ENCODE measurements around the gene CBLN3. TPM values are rescaled to one million over a fixed set of nuclear protein-coding genes. Genes with fewer than 3 reads are reported as not detected.
A peak's percentile ranks its signal among the peaks of the same experiment; 100 is the strongest.

The CBLN3 gene
- total RNA-seq, 1 donor from 2014 or later = 1.8 TPM

GRCh38 chr14:24439257-24439656 is 9.8 kb upstream of the CBLN3 start:
- peak; percentile 20 for DNase-seq

DNA sequence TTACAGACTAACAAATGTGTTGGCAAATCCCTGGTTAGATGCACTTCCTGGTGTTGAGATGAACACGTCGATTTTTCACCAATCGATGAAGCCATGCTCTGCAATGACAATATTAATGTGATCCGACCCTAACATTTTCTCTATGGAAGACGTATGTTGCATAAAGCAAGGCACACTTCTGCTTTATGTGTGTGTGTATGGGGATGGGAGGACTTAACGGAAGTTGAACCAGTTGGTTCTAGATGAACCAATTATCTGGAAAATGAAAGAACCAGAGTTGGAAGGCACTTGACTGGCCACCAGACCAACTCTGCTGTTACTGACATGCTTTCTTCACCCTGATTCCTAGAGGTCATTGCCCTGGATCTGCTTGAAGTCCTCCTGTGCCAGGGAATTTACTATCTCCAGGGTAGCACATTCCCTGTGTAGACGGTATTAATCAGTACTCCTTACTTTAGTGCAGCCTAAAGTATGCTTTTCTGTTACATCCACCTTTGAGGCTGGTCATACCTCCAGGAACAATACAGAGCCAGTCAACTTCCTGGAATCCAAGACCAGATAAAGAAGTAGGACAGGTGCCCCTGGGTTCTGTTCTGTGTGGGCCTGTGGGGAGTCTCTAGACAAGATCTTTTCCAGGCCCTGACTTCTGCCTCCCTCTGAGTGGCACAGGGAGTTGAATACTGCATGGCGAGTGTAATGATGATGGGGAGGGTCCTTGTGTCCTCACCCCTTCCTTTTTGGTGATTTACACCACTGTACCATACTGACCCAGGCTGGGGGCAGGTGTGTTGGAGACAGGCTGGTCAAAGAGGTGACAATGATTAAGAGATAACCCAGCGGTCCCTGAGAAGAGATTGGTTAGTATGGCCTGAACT is 9.0 kb upstream of the CBLN3 start:
- no peak for DNase-seq

- no peak for DNase-seq
These were observed 8.2 kb upstream of the CBLN3 start for GRCh38 chr14:24437736-24438067.

GRCh38 chr14:24437020-24437735 is 7.7 kb upstream of the CBLN3 start:
- DNase-seq = no peak

DNA sequence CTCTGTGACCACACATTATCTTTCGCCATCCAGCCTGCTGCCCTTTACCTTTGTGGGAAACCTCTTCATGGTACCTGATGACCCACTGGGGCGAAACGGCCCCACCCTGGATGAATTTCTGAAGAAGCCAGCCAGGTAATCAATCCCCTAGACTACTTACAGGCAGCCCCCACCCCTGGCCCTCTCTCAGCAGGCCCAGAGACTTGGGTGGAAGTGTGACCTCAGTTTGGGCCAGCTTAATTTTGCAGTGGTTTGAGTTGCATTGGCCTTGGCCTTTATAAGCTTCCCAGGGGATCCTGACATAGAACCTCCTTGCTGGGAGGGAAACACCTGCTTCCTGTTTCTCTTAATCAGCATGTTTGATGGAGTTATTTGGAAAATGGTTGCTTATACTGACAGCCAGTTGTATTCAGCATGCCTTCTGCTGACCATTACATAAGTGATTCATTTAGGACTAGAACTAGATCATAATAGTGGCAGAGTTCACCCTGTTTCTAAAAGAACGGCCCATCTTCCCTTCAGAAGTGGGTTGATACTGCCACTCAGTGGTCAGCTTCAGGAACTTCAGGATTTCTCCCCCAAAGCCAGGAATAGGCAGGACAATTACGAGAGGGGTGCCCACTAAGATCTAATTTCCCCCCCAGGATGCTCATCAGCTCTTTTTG is 7.0 kb upstream of the CBLN3 start:
- peak; percentile 83 for DNase-seq

DNA sequence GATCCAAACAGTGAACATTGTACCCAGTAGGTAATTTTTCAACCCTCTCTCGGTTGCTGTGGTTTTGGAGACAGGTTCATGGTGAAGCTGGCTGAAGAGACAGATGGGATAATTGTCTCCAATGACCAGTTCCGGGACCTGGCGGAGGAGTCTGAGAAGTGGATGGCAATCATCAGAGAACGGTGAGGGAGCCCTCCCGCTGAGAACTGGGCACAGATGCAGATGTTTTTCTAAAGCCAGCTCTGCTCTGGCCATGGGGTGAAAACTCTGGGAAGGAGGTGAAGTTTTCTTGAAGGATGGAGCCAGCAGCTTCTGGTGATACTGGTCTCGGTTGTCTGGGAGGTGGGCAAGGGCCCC is 6.5 kb upstream of the CBLN3 start:
- DNase-seq = no peak

GRCh38 chr14:24435192-24435810 is 5.8 kb upstream of the CBLN3 start:
- DNase-seq = no peak

- no peak for DNase-seq
These were observed 5.2 kb upstream of the CBLN3 start for GRCh38 chr14:24434676-24435075.

DNA sequence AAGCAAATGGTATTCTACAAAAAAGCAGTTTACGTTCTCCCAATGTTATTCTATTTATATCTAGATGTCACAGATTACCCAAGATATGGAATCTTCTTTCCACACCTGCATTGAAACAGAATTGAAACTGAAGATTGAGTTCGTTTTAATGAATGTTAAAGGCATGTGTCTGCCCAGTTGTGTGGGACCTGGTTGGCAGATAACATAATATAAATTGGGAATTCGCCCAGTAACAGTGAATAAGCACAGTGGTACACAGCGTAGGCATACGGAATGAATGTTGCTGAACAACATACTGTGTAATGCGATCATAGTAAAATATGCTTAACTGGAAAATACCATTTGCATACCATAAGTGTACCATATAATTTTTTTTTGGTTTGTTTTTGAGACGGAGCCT is 4.6 kb upstream of the CBLN3 start:
- no peak for DNase-seq

DNA sequence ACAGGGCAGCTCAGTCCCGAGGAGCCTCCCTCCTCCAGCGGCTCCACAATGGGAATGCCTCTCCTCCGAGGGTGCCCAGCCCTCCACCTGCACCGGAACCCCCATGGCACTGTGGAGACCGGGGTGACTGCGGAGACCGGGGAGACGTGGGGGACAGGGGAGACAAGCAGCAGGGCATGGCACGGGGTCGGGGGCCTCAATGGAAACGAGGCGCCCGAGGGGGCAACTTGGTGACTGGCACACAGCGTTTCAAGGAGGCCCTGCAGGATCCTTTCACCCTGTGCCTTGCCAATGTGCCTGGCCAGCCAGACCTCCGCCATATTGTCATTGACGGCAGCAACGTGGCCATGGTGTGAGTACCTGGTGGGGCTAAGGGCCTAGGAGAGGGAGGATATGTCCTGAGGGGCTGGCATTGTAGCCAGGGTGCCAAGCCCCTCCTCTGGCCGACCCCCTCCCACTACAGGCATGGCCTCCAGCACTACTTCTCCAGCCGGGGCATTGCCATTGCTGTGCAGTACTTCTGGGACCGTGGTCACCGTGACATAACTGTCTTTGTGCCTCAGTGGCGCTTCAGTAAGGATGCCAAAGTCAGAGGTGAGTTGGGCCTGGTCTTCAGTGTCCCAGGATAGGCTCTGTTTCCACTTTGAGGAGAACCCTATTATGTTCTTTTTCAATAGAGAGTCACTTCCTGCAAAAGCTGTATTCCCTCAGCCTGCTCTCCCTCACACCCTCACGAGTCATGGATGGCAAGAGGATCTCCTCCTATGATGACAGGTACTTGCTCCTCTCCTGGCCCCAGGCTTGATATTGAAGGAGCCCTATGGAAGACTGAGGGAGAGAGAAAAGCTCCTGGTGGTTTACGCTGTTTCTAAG is 3.0 kb upstream of the CBLN3 start:
- DNase-seq = no peak

- peak; percentile 82 for DNase-seq
These were observed 2.2 kb upstream of the CBLN3 start for GRCh38 chr14:24431569-24432258.

DNA sequence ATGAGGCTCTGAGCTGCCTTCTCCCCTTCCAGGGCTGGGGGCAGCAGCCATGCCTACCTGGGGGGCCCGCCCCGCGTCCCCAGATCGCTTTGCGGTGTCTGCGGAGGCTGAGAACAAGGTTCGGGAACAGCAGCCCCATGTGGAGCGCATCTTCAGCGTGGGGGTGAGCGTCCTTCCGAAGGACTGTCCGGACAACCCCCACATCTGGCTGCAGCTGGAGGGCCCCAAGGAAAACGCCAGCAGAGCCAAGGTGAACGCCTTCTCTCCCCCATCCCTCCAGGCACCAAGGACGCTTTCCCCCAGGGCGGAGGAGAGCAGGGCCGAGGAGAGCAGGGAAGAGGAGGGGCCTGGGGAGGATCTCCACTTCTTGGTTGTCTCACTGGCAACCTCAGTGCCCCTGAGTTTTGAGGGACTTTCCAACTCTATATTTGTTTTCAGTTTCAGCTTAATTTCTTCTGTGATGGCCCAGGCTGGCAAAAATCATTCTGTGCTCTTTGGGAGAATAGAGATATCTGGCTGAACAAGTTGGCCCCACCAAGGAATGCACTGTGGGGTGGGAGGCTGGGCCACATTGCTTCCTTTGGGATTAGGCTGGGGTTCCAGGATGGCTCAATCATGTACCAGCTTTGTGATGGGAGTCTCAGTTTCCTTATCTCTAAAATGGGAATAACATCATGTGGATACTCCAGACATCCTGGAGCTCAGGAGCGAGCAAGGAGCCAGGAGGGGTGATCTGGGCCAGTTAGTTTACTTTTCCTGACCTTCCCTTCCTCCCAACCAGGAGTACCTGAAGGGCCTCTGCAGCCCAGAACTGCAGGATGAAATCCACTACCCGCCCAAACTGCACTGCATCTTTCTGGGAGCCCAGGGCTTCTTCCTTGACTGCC is 1.5 kb upstream of the CBLN3 start:
- DNase-seq = no peak

DNA sequence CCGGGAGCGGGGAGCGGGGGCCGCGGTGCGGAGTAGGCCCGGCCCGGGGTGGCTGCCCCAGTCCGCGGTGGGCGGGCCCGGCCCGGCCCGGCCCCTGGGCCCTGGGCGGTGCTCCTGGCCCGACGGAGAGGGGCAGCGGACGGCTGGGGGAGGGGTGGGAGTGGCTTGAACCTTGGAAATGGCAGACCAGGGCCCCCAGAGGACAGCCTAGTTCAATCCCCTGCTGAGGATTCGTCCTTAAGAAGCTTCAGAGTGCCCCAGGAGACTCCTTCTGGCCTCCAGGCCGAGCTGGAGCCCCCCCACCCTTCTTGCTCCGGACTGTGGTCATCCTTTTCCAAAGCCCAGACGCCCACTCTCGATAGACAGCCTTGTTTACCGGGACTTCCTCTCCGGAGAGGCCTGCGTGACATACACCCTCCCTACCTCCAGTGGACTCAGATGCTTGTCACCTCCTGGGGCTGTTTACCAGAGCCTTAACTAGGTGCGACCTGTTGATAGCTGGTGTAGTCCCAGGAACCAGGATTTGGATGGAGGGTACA is 744 bp upstream of the CBLN3 start:
- peak; percentile 55 for DNase-seq

- no peak for DNase-seq
These were observed 657 bp downstream of the CBLN3 start for GRCh38 chr14:24428628-24429394.

DNA sequence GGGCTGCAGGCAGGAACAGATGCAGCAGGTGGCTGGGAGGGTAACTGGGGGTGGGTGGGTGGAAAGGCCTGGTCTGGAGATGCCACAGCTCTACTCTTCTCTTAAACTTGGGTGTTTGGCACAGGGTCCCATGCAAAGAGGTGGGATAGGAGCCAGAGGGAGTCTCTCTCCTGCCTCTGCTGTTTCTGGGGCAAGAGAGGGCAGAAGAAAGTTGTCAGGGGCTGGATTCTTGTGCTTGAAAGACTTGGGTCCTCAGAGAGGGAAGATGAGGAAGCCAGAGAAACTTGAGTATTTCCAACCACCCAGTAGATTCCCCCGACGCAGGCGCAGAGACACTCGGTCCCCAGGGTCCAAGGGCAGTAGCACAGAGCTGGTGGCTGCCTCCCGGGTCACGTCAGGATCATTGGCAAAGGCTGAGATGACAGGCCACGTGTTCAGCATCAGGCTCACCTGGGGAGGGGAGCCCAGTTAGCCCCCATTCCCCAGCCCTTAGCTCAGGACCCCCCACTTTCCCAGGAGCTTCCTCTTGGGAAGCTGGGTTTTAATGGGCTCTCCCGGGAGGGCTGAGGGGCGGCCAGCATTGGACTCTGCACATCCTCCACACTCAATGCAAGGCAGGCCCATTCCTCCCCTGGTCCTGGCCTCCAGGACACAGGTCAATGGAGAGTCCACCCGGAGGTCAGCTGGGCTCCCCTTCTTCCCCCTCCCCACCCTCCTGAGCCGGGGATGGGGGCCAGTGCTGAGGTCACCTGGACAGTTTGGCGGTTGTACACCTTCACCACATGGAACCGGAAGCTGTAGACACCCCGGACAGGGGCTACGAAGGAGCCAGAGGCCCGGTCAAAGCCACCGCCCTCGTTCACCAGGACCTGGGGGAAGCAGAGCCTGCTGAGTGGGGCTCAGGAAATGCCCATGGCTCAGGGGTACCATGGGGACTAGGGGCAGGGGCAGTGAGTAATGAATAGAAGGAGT is 1.6 kb downstream of the CBLN3 start:
- no peak for DNase-seq

DNA sequence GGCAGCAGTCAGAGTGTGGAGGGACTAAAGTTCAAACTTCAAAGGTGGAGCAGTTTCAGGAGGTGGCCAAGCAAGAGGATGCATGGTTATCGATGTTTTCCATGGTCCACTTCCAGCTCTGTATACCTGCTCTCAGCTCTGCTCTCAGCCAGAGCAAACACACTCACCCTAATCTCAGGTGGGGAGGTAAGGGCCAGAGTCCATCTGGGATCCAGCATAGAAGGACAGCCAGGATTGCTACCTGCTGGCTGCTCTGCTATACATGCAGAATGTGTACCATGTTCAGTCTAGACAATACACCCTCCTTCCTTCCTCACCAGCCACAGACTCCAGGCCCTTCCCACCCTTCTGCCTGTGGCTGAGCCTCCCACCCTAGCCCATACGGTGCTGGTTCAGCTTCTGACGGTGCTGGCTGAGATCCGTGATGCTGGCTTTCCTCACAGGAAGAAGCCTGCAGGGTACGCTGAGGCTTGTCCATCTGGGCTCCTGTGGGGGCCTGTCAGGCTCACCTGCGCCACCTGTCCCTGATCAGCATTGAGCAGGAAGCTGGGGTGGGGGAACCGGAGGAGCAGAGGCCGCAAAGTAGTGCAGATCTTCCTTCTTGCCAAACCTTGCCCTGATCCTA is 2.4 kb downstream of the CBLN3 start:
- DNase-seq = no peak

GRCh38 chr14:24426150-24426911 is 3.1 kb downstream of the CBLN3 start:
- no peak for DNase-seq
